Coronary artery (tissue), 2 donors: Measurements from ENCODE around the gene FBLN2.
A peak's percentile ranks its signal among the peaks of the same experiment; 100 is the strongest.
"Not testable (repeated sequence)": the region's sequence is repeated elsewhere in the genome, so short reads cannot be mapped to it uniquely, and the experiment has no call there.

Experiments used
- DNase-seq: peaks from one replicate; pipeline ENCODE4 v3.0.0-alpha.2; 2017; ENCODE audit warnings: low spot score
- H3K27ac ChIP-seq, 2 donors: fragments of 200-600 bp; sonication (generic); one replicate each; pipeline ENCODE4 v1.5.1; 2016 to 2019
- H3K4me3 ChIP-seq: fragments of 200-600 bp; sonication (generic); 2 replicates; pipeline ENCODE4 v1.5.1; 2016; ENCODE audit warnings: mild to moderate bottlenecking, moderate library complexity
- TF ChIP-seq, protein P1 (sequence below): fragments of 200-600 bp; sonication (generic); IDR thresholded peaks from one replicate; pipeline ENCODE4 v1.5.1; 2019; ENCODE audit warnings: antibody characterized with exemption

Gene FBLN2

DNA sequence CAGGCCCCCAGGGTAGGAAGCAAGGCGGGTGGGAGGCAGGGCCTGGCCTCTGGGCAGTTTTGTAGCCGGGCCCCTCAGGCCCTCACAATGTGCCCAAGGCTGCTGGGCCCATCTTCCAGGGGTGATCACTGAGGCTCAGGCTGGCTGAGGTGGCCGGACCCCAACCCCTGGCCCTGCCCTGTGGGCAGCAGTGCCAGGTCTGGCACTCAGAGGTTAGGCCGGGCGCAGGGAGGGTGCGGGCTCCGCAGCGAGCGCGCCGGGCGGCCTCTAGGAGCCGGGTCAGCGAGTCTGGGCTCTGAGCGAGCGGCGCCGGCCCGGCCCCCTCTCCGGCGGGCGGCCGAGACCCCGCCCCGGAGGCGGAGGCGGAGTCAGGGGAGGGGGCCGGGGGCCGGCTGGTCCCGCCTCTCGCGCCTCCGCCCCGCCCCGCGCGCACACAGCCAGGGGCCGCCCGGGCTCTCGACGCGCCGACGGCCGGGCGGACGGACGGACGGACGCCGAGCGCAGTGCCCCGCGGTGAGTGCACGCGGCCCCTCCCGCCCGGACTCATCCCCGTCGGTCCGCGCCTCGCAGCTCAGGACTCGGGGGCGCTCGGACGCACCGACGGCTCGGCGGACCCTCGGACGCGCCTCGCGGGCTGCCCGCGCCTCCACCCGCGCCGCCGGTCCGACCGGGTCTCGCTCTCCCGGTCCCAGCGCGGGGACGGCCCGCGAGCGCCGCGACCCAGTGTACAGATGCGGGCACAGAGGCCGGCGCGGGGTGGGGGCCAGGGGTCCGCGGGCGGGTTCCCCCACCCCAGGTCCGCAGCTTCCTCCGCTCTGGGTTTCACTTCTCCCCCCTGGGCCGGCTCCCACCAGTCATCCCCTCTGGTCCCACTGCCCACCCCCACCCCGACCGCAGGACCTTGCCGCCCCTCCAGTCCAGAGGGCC is at the start of gene FBLN2:
Gene FBLN2, plus strand, starts transcription at position 430 of the 927 bp plus-strand sequence. CDS start 21,231 bp downstream, outside the sequence.
- TF ChIP-seq, protein P1, sequence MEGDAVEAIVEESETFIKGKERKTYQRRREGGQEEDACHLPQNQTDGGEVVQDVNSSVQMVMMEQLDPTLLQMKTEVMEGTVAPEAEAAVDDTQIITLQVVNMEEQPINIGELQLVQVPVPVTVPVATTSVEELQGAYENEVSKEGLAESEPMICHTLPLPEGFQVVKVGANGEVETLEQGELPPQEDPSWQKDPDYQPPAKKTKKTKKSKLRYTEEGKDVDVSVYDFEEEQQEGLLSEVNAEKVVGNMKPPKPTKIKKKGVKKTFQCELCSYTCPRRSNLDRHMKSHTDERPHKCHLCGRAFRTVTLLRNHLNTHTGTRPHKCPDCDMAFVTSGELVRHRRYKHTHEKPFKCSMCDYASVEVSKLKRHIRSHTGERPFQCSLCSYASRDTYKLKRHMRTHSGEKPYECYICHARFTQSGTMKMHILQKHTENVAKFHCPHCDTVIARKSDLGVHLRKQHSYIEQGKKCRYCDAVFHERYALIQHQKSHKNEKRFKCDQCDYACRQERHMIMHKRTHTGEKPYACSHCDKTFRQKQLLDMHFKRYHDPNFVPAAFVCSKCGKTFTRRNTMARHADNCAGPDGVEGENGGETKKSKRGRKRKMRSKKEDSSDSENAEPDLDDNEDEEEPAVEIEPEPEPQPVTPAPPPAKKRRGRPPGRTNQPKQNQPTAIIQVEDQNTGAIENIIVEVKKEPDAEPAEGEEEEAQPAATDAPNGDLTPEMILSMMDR, result no peak
- Histone ChIP-seq H3K4me3 (peak within 1 kb of the TSS; percentile 77), H3K27ac (peak within 1 kb of the TSS; percentile 65 to 80)
- no peak for DNase-seq

DNA sequence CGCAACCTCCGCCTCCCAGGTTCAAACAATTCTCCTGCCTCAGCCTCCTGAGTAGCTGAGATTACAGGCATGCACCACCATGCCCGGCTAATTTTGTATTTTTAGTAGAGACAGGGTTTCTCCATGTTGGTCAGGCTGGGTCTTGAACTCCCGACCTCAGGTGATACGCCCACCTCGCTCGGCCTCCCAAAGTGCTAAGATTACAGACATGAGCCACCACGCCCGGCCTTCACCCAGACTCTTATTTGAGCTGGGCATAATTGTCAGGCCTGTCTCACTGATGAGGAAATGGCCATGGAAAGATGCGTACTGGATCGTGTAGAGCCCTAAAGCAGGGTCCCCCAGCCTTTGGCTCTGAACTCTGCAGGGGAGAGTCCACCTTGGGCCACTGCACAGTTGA is 49.7 kb upstream of the FBLN2 start:
- not testable (repeated sequence) for H3K27ac ChIP-seq, DNase-seq, H3K4me3 ChIP-seq

DNA sequence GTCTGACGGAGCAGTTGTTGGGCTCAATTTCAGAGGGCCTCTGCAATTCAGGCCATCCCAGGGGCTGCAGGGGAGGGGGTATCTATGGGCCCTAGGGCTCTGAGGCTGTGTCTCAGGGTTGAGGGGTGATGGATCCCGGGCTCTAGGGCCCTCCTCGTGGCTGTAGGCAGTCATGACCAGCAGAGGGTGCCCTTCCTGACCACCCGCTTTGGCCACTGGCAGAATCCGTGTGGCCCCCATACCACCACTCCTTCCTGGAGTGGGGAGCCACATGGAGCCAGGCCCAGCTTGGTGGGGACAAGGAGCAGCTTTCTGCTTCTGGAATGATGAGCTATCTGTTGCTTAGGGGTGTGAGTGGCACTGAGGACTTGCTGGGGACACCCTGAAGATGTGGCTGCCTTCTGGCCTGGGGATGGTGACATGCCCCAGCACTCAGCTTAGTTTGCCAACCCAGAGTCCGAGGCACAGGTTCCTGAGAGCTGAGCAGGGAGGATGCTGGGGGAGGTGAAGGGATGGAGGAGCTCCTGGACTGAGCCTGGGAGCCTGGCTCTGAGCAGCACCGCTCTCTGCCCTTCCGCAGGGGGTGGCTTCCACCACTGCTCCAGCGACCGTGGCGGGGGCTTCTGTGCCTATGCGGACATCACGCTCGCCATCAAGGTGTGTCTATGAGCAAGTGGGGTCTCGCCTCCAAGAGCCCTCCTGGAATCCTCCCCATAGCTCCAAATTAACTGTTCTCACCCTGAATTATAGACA is 48.6 kb upstream of the FBLN2 start:
- TF ChIP-seq, protein P1, result no peak
- no peak overlapping the region for H3K27ac ChIP-seq
- no peak for DNase-seq
- no peak overlapping the region for H3K4me3 ChIP-seq

DNA sequence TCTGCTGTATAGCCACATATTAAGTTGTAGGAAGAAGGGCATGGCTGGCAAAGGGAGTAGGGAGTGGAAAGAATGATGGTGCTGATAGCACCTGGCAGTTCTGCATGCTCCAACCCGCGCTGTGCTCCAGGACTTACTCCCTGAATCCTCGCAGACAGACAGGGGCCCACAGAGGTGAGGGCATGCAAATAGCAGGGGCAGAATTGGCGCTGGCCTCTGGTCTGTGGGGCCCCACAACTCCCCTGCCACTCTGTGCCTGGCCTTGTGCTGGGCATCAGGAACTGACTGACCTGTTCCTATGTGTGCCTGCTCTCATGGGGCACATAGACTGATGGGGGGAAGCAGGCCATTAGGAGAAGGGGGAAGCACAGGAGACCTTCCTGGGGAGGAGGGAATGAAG is 47.9 kb upstream of the FBLN2 start:
- H3K4me3 ChIP-seq, result no peak overlapping the region
- H3K27ac ChIP-seq, result no peak overlapping the region
- TF ChIP-seq, protein P1, result no peak
- DNase-seq, result no peak

DNA sequence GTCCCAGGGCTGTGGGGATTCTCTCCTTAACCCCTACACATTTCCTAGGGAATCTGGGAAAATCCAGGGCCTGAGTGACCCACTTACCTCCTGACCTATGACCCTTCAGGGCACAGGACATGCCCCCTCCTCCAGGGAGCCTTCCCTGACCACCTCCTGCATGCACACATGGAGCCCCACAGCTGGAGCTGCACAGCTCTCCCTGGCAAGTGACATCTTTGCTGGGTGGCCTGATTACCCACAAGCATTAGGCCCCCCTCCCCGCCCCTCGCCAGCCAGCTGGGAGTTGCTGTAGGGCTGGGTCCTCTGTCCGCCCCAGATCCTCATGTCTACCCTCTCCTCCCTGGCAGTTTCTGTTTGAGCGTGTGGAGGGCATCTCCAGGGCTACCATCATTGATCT is 47.4 kb upstream of the FBLN2 start:
- no peak overlapping the region for H3K4me3 ChIP-seq
- H3K27ac ChIP-seq, result no peak overlapping the region
- TF ChIP-seq, protein P1, result no peak
- DNase-seq, result no peak

DNA sequence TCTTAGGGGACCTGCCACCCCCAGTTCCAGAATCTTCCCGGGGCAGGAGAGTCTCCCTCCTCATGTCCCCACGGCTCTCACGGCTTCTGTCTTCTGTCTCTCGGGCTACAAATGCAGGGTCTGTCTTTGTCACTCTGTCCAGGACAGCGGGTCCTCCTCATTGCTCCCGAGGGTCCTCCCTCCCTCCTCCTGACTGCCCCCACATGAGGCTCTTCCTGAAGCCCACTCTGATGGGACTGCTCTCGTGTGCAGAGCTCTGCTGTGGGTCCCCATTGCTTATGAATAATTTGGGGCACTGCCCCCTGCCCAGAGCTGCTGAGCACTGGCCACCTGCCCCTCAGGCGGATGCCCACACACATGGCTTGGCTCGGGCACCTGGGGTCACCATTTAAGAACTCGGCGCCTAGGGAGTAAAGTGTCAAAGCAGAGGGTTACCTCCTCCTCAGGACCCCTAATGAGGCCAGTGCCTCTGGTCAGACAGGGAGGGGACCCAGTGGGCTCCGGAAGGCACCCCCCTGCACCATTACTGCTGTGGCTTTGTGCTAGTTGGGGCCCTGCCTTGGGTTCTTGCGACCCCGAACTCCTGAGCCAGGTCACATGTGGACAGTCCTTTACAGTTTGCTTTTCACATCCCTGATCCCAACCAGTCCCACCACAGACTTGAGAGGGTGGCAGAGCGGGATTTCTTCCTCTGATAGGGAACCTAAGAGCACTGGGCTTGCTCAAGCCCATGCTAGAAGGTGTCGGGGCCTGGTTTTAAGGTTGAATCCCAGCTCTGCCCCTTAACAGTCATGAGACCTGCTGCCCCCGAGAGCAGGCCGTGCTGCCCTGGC is 46.8 kb upstream of the FBLN2 start:
- H3K4me3 ChIP-seq, result no peak overlapping the region
- DNase-seq, result no peak
- H3K27ac ChIP-seq, result no peak overlapping the region
- TF ChIP-seq, protein P1, result no peak

DNA sequence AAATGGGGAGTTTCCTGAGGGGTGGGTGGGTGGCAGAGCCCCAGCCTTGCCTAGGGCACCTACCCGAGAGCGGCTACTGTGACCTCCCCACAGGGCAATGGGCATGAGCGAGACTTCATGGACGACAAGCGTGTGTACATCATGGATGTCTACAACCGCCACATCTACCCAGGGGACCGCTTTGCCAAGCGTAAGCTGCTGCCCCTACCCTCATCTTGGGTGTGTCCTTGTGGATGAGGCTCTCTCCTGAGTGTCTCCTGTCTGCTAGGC is 46.2 kb upstream of the FBLN2 start:
- Histone ChIP-seq H3K27ac (no peak overlapping the region), H3K4me3 (no peak overlapping the region)
- TF ChIP-seq, protein P1, result no peak
- no peak for DNase-seq
